Measurements from ENCODE around the gene EPB41L5.

EPB41L5 gene

DNA sequence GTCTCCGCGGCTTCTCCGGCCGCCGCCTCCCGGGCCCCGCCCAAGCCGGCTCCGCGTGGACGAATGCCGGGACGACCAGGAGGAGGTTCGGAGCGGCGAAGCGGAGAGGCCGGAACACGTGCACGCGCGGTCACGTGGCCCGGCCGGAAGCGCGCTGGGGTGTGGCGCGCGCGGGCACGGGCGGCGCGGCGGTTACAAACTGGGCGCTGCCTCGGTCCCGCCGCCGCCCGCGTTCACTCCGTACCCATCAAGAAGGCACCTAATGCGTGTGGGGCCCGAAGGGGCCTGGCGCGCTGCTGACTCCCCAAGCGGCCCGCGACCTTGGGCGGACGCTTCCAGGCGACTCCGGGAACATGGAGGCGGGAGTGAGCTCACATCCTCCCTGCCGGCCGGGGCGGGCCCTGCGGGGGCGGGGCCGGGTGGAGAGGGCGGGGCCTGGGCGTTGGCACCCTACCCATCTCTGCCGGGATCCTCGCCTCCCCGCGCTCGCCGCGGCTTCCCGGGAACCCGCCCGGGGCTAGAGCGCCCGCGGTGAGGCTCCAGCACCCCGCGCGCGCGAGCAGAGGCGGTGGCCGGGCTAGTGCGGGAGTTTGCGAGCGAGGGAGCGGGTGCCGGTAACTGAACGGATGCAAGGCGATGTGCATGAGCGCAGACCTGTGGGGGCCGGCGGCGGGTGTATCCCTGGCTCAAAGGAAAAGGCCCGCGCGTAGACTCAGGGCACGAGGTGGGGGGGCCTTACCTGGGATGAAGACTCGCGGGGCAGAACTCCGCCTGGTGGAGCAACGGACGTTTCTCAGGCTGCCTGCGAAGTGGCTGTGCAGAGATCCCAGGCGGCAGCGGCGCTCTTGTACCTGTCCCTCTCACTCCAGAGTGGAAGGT, 210.4 kb downstream of the EPB41L5 start, which contains the start of gene TMEM185B:
TSS of gene TMEM185B (minus strand) at position 367 of the 879 bp plus-strand sequence. CDS start 424 bp downstream, outside the sequence.
- H3K9ac ChIP-seq (ENCODE audit: low read length), result peak within 1 kb of the TSS; percentile 85
- peak within 1 kb of the TSS; percentile 82 for H3K4me3 ChIP-seq (ENCODE audit: low read length)
- DNase-seq (ENCODE audit: low read depth), result peak; percentile 93
- H3K36me3 ChIP-seq (ENCODE audit: control insufficient read depth, insufficient read depth, low read length, severe bottlenecking), result no peaks in the 10 kb centered on the region
- no peaks in the 10 kb centered on the region for H3K27me3 ChIP-seq (replicated peaks; ENCODE audit: control insufficient read depth, insufficient read depth, low read length)
- H3K9me3 ChIP-seq (ENCODE audit: control insufficient read depth, low read length), result no peaks in the 10 kb centered on the region
- H3K4me1 ChIP-seq (ENCODE audit: control insufficient read depth, insufficient read depth, low read length), result peaks cover 20% of the 10 kb centered on the region

DNA sequence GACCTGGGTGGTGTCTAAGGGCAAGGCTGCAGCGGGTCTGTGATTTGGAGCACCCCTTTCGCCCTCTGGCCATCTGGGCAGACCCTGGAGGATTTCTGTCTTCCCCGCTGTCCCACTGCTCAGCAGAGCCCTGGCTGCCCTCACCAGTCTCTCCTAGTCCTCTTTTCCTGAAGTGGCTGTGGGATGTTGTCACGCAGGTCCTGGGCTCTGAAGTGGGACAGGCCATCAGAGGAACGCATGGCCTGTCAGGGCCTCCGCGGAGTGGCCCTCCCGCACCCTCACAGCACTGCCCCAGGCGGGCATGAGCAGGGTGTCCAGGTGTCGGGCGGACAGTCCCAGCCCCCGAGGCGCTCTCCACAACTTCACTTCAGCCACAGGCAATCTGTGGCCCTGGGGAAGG, 211.4 kb downstream of the EPB41L5 start:
- Histone ChIP-seq H3K4me3 (ENCODE audit: low read length) (no peak overlapping the region), H3K9me3 (ENCODE audit: control insufficient read depth, low read length) (no peaks in the 10 kb centered on the region), H3K4me1 (ENCODE audit: control insufficient read depth, insufficient read depth, low read length) (peaks cover 20% of the 10 kb centered on the region), H3K27me3 (replicated peaks; ENCODE audit: control insufficient read depth, insufficient read depth, low read length) (no peaks in the 10 kb centered on the region), H3K9ac (ENCODE audit: low read length) (peak overlapping the region; percentile 85), H3K36me3 (ENCODE audit: control insufficient read depth, insufficient read depth, low read length, severe bottlenecking) (no peaks in the 10 kb centered on the region)
- no peak for DNase-seq (ENCODE audit: low read depth)

DNA sequence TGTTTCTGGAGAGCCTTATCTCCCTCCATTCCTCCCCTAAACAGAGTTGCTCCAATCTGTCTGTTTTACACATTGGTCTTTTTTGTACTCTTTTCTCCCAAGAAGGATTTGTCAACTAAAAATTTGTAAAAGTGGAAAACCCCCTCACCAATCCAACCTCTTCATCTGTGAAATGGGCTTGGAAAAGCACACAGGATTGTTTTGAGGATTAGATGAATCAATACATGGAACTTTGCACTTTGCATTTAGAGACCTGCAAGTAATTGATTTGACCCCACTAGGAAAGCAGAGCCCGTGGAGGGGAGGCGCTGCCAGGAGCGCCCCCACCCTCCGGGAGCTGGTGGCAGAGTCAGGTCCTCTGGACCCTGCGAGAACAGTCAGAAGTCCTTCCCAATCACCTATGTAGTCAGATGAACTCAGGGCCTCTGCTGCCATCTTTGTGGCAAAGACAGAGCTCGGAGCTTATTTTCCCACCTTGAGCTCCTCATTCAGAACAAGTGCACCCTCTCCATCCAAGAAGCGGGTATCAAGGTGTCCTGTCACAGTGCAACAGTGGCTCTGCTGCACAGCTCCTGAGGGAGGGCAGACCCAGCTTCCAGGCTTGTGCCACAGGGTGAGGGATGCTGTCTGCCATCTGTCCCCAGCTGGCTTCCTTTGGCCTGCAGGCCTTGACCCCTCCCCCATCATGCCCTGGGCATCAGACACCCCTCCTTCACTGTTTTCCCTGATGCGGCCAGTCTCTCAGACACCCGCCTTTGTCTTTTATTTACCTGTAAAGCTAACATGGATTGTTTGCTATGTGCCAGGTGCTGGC, 212.1 kb downstream of the EPB41L5 start:
- H3K9me3 ChIP-seq (ENCODE audit: control insufficient read depth, low read length), result no peaks in the 10 kb centered on the region
- H3K4me3 ChIP-seq (ENCODE audit: low read length), result no peak overlapping the region
- DNase-seq (ENCODE audit: low read depth), result no peak
- H3K9ac ChIP-seq (ENCODE audit: low read length), result no peak overlapping the region
- peaks cover 20% of the 10 kb centered on the region for H3K4me1 ChIP-seq (ENCODE audit: control insufficient read depth, insufficient read depth, low read length)
- H3K36me3 ChIP-seq (ENCODE audit: control insufficient read depth, insufficient read depth, low read length, severe bottlenecking), result no peaks in the 10 kb centered on the region
- no peaks in the 10 kb centered on the region for H3K27me3 ChIP-seq (replicated peaks; ENCODE audit: control insufficient read depth, insufficient read depth, low read length)

DNA sequence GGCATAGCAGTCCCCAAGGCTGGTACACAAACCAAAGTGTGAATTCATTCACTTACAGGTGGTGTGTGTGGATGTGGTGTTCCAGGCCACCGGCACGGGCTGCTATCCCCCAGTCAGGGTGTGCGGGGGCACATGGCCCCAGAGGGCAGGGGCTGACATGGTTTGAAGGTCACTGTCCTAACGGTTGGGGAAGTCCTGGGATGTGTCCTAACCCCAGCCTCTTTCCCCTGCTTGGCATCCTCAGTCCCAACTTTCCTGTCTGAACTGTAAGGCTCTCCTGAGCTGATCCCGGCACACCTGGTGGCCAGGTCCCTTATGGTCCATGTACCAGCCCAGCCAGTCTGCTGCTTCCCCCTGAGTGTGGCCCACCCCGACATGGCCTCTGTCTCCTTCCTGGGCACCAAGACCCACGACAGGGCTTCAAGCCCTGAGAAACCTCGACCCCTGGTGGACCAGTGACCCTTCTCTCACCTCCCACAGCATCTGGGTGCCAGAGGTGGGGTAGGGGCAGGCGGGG, 212.7 kb downstream of the EPB41L5 start:
- H3K4me1 ChIP-seq (ENCODE audit: control insufficient read depth, insufficient read depth, low read length), result peaks cover 20% of the 10 kb centered on the region
- H3K27me3 ChIP-seq (replicated peaks; ENCODE audit: control insufficient read depth, insufficient read depth, low read length), result no peaks in the 10 kb centered on the region
- DNase-seq (ENCODE audit: low read depth), result no peak
- no peak overlapping the region for H3K9ac ChIP-seq (ENCODE audit: low read length)
- H3K4me3 ChIP-seq (ENCODE audit: low read length), result no peak overlapping the region
- H3K9me3 ChIP-seq (ENCODE audit: control insufficient read depth, low read length), result no peaks in the 10 kb centered on the region
- no peaks in the 10 kb centered on the region for H3K36me3 ChIP-seq (ENCODE audit: control insufficient read depth, insufficient read depth, low read length, severe bottlenecking)

DNA sequence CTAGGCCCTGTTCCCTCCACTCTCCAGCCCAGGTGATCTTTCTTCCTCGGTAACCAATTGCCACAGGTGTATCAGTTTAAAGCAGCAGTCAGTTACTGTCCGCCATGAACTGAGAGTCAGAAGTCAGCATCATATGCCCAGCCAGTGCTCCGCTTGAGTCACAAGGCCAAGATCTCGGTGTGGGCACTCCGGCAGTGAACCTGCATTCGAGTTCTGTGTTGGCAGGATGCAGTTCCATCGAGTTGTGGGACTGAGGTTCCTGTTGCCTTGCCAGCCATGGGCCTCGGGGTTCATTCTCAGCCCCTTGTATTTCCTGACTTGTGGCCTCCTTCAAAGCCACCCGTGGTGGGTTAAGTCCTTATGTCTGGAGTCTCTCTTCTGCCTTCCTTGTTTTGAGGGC, 213.4 kb downstream of the EPB41L5 start:
- Histone ChIP-seq H3K27me3 (replicated peaks; ENCODE audit: control insufficient read depth, insufficient read depth, low read length) (no peaks in the 10 kb centered on the region), H3K36me3 (ENCODE audit: control insufficient read depth, insufficient read depth, low read length, severe bottlenecking) (no peaks in the 10 kb centered on the region), H3K9ac (ENCODE audit: low read length) (no peak overlapping the region), H3K4me3 (ENCODE audit: low read length) (no peak overlapping the region), H3K9me3 (ENCODE audit: control insufficient read depth, low read length) (no peaks in the 10 kb centered on the region), H3K4me1 (ENCODE audit: control insufficient read depth, insufficient read depth, low read length) (peaks cover 20% of the 10 kb centered on the region)
- no peak for DNase-seq (ENCODE audit: low read depth)

DNA sequence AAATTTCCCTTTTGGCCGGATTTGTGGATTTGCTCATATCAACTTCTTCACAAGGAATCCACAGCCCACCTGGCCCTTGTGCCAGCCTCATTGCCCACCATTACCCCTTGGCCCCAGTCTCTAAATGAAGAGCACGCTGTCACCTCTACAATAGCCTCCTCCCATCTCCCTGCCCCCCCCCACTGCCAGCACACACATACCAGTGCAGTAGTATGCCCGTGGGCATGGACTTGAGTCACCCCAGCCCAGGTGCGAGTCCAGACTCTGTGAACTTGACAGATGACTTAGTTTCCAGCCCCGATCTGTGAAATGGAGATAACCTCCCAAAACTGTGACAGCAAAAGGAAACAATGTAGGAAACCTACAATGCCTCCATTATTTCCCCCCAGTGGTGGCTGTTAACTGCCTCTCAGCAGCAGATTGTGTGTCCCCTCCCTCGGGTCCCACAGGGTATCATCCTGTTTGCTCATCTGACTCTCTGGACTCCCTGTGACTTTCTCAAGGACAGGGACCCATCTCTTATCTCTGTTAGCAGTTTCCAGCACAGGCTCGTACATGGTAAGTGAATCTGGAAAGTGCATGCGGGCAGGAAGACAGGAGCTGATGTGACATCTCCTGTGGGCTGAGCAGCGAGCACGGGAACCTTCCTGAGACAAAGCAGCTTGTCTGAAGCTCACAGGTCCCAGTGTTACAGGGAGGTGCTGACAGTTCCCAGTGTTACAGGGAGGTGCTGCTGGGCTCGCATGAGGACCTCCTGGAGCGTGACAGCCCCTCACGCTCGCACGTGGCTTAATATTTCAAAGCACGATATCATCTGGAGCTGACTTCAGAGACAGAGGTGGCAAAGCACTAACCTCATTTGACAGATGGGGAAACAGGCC, 214.5 kb downstream of the EPB41L5 start:
- no peaks in the 10 kb centered on the region for H3K36me3 ChIP-seq (ENCODE audit: control insufficient read depth, insufficient read depth, low read length, severe bottlenecking)
- no peak for DNase-seq (ENCODE audit: low read depth)
- no peaks in the 10 kb centered on the region for H3K27me3 ChIP-seq (replicated peaks; ENCODE audit: control insufficient read depth, insufficient read depth, low read length)
- H3K9ac ChIP-seq (ENCODE audit: low read length), result no peak overlapping the region
- H3K4me3 ChIP-seq (ENCODE audit: low read length), result no peak overlapping the region
- H3K9me3 ChIP-seq (ENCODE audit: control insufficient read depth, low read length), result no peaks in the 10 kb centered on the region
- H3K4me1 ChIP-seq (ENCODE audit: control insufficient read depth, insufficient read depth, low read length), result peaks cover 15% of the 10 kb centered on the region

DNA sequence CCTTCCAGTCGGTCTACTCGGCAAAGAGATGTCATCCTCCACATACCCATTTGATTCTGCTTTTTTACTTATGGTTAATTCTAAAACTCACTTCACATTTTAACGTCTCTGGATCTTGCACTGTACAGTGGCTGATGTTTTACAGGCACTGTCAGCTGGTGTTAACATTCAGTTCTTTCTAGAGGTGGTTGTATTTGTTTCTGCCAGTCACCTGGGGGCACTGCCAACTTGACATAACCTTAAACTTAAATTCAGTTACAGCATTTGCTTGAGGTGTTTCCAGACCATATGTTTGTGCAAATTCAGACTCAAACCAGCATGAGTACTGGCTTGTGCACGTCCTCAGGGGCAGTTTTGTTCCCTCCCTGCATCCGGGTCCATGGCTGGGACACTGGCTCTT, 215.6 kb downstream of the EPB41L5 start:
- Histone ChIP-seq H3K4me3 (ENCODE audit: low read length) (no peak overlapping the region), H3K9ac (ENCODE audit: low read length) (no peak overlapping the region), H3K27me3 (replicated peaks; ENCODE audit: control insufficient read depth, insufficient read depth, low read length) (no peaks in the 10 kb centered on the region), H3K36me3 (ENCODE audit: control insufficient read depth, insufficient read depth, low read length, severe bottlenecking) (no peaks in the 10 kb centered on the region), H3K4me1 (ENCODE audit: control insufficient read depth, insufficient read depth, low read length) (peaks cover 13% of the 10 kb centered on the region), H3K9me3 (ENCODE audit: control insufficient read depth, low read length) (no peaks in the 10 kb centered on the region)
- DNase-seq (ENCODE audit: low read depth), result no peak

Data from adipocyte (in vitro differentiated cells).